Tibial nerve (tissue), 3 donors: ENCODE results near the gene C6orf118.

Experiments used
- CTCF ChIP-seq, 5 experiments: fragments of 200-600 bp in 3 of 5; fragments of 450-650 bp in 2 of 5; sonication (generic) in 3 of 5; IDR thresholded peaks; one replicate each; pipeline ENCODE4 v1.5.1; 2016 to 2019; ENCODE audit warnings: antibody characterized with exemption in 5 of 5, mild to moderate bottlenecking in 3 of 5, moderate library complexity in 2 of 5
- POLR2A ChIP-seq, 2 donors: fragments of 450-650 bp; IDR thresholded peaks; one replicate each; pipeline ENCODE4 v1.6.1; 2017; ENCODE audit warnings: antibody characterized with exemption in 2 of 2, mild to moderate bottlenecking in 2 of 2, moderate library complexity in 2 of 2

- TF ChIP-seq CTCF (IDR thresholded peaks at IDR 0.05) (no peak), POLR2A (IDR thresholded peaks at IDR 0.05) (no peak)
These were observed 48.9 kb downstream of the C6orf118 start for GRCh38 chr6:165260462-165260861.
